ENCODE results near the gene MYO3B.

DNA sequence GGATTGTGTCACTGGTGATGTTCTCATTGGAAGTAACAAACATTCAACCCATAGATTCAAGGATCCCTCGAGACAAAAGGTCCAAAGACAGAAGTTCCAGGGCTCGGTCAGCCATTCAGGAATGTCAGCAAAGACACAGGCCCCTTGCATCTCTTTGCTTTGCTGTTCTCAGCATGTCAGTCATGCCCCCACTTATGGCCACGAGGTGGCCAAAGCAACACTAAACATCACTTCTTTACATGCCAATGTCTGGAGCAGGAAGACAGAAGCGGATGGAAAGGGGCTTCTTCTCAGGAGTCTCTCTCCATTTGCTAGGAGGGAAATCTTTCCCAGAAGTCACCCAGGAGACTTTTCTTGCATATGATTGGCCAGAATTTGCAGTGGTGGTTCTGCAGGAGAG is 345.6 kb downstream of the MYO3B start:
- TF ChIP-seq CTCF (IDR thresholded peaks at IDR 0.05; ENCODE audit: borderline replicate concordance, extremely low read depth, low read length, poor library complexity, severe bottlenecking) (peak; percentile 18), EZH2 (IDR thresholded peaks at IDR 0.05; ENCODE audit: borderline replicate concordance, low read depth, low read length, severe bottlenecking) (no peak)

All from DND-41 (cell line).